ENCODE data around the gene GALNT9.
A peak's percentile ranks its signal among the peaks of the same experiment; 100 is the strongest.

Gene GALNT9

GRCh38 chr12:132178801-132179401, 150.5 kb downstream of the GALNT9 start:
- DNase-seq, result peak in 1 of 4 experiments; percentile 26

GRCh38 chr12:132178316-132178715, 151.1 kb downstream of the GALNT9 start:
- DNase-seq, result no peak

- DNase-seq, result no peak
Measured at GRCh38 chr12:132176920-132177551, 152.4 kb downstream of the GALNT9 start.

DNA sequence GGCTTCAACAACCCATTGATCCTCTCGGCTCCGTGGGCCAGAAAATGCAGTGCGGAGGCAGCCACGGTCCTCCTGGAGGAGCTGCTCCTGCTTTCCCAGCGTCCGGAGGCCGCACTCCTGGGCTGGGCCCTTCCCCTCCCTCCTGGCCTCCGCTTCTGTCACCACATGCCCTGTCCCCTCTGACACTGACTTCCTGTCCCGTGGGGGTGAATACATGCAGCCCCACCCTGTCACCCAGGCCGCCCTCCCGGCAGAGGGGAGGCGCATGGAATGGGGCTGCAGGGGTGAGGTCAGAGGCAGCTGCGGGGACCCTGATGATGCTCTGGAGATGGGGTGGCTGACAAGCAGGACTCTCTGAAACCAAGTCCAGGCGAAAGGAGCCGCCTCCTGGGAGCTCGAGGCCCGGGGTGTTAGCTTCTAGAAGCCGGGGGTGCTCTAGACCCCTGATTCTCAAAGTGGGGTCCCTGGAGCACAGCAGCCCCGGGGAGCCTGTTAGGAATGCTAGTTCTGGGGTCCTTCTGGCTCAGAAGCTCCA, 152.9 kb downstream of the GALNT9 start:
- DNase-seq, result no peak

DNA sequence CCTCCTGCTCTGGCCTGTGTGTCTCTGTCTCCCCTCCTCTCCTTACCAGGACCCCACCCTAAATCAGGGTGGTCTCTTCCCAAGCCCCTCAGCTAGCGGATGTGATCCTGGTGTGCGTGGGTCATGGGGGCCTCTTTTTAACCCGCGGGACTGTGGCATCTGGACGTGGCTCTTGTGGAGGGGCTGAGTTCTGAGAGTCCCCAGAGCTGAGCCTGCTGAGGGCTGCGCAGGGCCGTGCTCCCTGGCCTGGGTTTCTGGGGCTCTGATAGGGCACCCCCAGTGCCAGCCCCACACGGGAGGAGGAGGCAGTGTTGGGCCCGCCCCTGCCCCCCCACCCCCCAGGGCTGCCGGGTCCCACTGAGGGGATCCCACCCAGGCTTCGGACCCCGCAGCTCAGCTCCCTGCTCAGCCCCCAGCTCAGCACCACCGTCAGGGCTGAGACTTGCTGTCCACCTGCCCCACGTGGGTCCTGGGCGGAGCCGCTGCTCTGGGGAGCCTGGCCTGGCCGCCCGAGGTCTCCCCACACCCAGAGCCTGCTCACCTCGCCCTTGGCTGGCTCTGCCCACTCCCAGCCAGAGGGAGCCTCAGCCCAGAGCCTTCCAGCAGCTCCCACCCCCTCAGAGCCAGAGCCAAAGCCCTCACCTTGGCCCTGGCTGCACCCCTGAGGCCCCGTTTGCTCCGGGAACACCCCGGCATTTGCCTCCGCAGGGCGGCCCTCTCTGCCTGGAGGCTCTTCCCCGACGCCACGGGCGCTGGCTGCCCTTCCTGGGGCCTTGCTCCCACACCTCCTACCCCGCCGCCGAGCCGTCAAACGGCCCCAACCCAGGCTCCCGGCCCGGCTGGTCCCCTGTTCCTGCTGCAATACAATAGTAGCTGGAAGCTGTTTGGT, 153.6 kb downstream of the GALNT9 start:
- no peak for DNase-seq

- DNase-seq, result no peak
Measured at GRCh38 chr12:132174839-132175490, 154.4 kb downstream of the GALNT9 start.

DNA sequence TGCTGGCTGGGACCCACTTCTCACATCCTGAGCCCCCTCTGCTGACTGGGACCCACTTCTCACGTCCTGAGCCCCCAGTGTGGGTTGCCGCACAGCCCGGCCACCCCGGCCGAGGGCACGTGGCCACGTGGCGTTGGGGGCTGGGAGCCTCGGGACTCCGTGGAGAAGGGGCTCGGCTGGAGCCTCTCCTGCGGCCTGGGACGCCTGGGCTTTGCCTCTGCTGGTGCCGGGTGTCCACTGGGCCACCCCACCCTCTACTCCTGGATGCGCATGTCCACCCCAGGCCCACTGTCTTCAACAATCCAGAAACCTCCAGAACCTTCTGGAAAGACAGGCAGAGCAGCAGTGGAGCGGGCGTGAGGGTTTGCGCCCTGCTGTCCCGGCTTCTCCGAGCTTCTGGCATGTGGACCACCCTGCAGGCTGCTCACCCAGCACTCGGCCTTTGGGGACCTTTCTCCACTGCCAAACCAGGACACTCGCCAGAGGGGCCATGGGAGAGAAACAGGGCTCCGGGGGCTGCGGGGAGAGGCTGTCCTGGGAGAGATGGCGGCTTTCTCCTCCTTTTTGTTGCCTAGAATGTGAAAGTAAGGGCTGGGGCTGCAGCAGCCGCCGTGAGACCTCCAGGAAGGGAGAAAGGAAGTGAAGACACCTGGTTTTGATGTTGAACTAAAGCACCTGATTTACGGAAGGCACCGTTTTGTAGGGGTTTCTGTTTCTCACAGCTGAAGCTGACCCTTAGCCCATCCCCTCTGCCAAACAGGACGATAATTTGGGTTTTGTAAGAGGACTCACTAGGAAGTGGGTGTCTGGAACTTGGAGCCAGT, 155.2 kb downstream of the GALNT9 start:
- no peak for DNase-seq

- DNase-seq, result no peak
Measured at GRCh38 chr12:132173135-132174014, 156.0 kb downstream of the GALNT9 start.

- no peak for DNase-seq
Measured at GRCh38 chr12:132172619-132173018, 156.8 kb downstream of the GALNT9 start.

- DNase-seq, result no peak
Measured at GRCh38 chr12:132171968-132172521, 157.3 kb downstream of the GALNT9 start.

DNA sequence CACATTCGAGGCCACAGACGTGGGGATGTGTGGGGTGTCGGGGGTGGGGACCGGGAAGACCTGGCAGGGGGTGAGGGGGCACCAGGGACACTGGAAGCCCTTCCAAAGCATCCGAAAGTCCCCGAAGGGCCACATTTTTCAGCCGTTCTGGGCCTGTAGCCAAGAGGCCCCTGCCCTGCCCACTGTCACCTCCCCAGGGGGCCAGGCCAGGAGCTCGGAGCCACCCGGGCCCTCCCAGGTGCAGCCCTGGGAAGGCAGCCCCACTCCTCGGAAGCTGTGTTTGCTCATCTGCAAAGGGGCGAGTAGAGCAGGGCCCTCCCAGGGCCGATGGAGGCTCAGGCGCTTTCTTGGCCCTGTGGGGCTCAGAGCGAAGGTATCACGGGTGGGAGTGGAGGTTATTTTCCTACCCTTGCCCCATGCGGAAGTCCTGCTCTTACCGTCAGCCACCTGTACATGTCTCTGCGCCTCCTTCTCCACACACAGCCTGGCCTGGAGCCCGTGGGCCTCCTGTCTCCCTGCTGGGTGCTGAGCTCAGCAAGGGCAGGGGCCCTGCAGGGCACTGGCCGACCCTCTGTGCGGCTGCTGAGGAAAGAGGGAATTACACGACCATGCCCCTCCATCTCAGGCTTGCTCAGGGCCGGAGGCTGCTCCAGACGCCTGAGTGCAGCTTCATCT, 158.0 kb downstream of the GALNT9 start:
- DNase-seq, result no peak

DNA sequence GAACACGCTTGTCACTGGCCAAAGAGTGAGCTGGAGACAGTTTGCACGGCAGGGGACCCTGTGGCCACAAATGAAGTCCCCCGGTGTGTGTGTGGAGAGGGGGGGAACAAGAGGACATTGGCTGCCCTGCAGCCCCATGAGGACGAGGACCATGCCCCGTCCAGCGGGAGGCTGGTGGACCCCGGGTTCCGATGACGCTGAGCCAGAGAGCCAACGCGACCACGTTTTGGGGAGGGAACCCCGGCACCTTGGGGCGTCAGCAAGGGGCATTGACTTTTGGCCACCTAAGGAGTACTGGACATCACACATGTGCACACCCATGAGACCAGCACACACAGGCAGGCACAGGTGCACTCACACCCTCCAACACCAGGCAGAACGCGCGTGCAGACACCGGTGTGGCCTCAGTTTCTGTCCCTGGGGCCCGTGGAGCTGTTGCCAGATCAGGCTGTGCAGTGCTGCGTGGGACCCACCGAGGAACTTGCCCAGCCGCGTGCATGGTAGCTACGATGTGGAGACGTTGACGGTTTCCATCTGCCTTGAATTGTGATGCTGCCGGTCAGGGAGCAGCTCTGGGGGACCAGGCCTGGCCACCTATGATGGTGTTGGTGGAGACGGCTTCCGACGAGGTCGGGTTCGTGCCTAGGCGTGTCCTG, 158.6 kb downstream of the GALNT9 start:
- DNase-seq, result no peak

- no peak for DNase-seq
Measured at GRCh38 chr12:132170094-132170636, 159.2 kb downstream of the GALNT9 start.

DNA sequence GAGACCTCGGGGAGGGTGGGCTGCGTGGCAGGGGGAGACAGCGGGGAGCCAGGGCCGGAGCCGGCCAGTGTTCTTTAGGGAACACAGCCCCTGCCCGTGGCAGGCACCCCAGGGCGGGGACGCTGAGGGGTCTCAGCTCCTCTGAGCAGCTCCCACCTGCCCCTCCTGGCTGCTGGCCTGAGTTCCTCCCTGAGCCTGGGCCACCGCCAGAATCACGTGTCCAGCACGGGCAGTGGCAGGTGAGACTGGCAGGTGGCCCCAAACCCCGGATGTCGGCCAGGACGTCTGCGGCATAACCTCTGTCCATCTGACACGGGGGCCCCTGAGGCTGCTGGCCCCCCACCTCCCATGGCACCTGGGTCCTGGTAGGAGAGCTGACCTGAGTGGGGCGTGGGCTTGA, 160.0 kb downstream of the GALNT9 start:
- no peak for DNase-seq

DNA sequence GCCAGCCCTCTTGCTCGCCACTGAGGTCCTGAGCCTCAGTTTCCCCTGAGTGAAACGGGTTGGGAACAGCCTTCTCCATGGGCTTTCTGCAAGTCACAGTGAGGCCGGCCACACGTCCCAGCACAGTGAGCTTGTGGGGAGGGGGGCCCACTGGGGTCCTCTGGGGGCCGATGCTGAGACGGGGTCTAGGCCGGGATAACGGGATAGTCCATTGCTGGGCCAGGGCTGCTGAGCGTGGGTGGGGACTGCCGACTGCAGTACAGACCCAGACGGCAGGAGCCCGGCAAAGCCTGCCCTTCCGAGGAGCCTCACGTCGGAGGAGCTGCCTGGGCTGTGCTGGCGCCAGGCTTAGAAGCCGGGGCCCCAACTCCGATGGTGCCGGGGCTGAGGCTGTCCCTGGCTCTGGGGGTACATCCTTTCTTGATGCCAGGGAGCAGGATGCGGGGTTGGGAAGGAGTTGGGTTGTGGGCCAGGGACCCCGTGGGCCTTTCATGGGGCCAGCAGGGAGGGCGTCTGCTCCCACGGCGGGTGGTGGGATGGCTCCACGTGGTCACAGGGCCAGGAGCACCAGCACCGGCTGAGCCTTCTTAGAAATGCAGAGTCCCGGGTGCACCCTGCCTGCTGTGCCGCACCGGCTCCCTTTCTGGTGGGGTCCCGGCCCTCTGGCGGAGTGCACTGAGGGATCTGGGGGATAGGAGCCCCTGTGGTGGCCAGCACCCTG, 160.9 kb downstream of the GALNT9 start:
- DNase-seq, result no peak

DNA sequence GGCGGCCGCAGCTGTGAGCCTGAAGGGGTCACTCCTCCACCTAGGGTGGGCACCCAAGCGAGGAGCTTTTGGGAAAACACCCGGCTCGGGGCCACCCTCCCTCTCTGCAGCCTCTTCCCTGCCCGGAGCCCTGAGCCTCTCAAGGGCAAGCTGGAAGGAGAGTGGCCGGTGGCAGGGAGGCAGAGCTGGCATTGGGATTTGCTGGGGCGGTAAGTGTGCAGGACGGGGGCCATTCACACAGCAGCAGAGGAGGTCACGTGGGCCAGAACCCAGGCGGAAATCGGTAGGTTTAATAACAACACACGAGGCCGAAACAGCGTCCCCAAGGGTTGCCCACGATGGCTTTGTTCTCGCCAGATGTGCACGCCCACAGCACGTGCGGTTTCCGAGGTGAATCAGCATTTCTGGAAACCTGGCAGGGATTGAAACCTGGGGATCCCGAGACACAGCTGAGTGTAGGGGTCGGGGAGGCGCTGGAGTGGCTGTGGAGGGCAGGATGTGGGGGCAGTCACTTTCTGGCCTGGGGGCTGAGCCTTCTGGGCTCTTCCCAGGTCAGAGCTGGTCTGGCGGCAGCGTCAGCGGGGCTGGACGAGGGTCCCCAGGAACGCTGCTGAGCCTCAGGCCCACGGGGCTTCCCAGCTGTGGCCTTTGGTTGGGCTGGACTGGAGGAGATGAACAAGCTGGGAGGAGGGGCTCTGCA, 161.6 kb downstream of the GALNT9 start:
- no peak for DNase-seq

DNA sequence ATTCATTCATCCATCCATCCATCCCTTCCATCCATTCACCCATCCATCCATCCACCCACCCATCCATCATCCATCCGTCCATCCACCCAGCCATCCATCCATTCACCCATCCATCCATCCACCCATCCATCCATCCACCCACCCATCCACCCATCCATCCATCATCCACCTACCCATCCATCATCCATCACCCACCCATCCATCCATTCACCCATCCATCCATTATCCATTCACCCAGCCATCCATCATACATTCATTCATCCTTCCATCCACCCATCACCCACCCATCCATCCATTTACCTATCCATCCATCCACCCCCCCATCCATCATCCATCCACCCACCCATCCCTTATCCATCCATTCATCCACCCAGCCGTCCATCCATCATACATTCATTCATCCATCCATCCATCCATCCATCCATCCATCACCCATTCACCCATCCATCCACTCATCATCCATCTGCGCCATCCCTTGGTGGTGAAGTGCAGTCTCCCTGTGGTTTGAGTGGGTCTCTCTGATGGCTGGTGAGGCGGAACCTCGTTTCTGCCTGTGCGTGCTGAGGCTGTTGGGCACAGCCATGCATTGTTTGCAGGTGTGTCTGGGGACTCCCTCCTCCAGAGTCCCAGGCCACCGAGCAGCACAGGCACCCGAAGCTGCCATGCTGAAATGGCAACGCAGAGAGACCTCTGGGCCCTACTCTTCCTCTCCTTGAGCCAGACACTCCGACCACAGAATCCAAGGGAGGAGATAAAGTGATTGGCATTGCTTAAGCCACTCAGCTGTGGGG, 162.4 kb downstream of the GALNT9 start:
- no peak for DNase-seq

All from activated CD4-positive, CD25-positive, alpha-beta regulatory T cell (primary cell).